ENCODE data around the gene SCAANT1. TPM values are rescaled to one million over a fixed set of nuclear protein-coding genes. Genes with fewer than 3 reads are reported as not detected.
A peak's percentile ranks its signal among the peaks of the same experiment; 100 is the strongest.

The SCAANT1 gene
- total RNA-seq, 2 experiments from 2014 or later, result not detected

GRCh38 chr3:63878394-63879060 is 33.7 kb downstream of the SCAANT1 start:
- H3K36me3 Mint-ChIP-seq (ENCODE audit: low read depth), result peaks cover 21% of the 10 kb centered on the region
- ChIA-PET POLR2A (interaction anchor here (0.8 to 0.9 kb wide), 2 partner anchors 10 to 31 kb away, joined by 3 read pairs; no protein-coding TSS in a partner anchor), CTCF (no interaction called here)
- H3K4me3 Mint-ChIP-seq, result no peak overlapping the region
- no peaks in the 10 kb centered on the region for H3K9me3 Mint-ChIP-seq
- peak overlapping the region; percentile 3 for H3K27ac Mint-ChIP-seq
- H3K27me3 Mint-ChIP-seq, result no peaks in the 10 kb centered on the region
- H3K4me1 Mint-ChIP-seq, result peaks cover 37% of the 10 kb centered on the region
- DNase-seq, result no peak

GRCh38 chr3:63877737-63878393 is 34.3 kb downstream of the SCAANT1 start:
- POLR2A ChIA-PET, result interaction anchor here (0.8 to 0.9 kb wide), 2 partner anchors 10 to 32 kb away, joined by 3 read pairs; no protein-coding TSS in a partner anchor
- no peak for DNase-seq
- Mint-ChIP-seq H3K27me3 (no peaks in the 10 kb centered on the region), H3K4me1 (peaks cover 37% of the 10 kb centered on the region), H3K4me3 (no peak overlapping the region), H3K36me3 (ENCODE audit: low read depth) (peaks cover 21% of the 10 kb centered on the region), H3K27ac (no peak overlapping the region), H3K9me3 (no peaks in the 10 kb centered on the region)
- CTCF ChIA-PET, result no interaction called here

- no peak for DNase-seq
- CTCF ChIA-PET, result no interaction called here
- POLR2A ChIA-PET, result interaction anchor here (1.2 kb wide), 1 partner anchor 12 kb away, joined by 7 read pairs; the partner anchor contains the start of genes ATXN7 and THOC7
- Mint-ChIP-seq H3K4me1 (peaks cover 43% of the 10 kb centered on the region), H3K4me3 (no peak overlapping the region), H3K36me3 (ENCODE audit: low read depth) (peaks cover 19% of the 10 kb centered on the region), H3K9me3 (no peaks in the 10 kb centered on the region), H3K27me3 (no peaks in the 10 kb centered on the region), H3K27ac (no peak overlapping the region)
Observed at GRCh38 chr3:63876260-63876659, 35.9 kb downstream of the SCAANT1 start.

GRCh38 chr3:63875510-63875909 is 36.7 kb downstream of the SCAANT1 start:
- Mint-ChIP-seq H3K4me3 (no peak overlapping the region), H3K27ac (no peak overlapping the region), H3K9me3 (no peaks in the 10 kb centered on the region), H3K27me3 (no peaks in the 10 kb centered on the region), H3K4me1 (peaks cover 42% of the 10 kb centered on the region), H3K36me3 (ENCODE audit: low read depth) (peaks cover 21% of the 10 kb centered on the region)
- CTCF ChIA-PET, result no interaction called here
- POLR2A ChIA-PET, result no interaction called here
- DNase-seq, result no peak

- H3K27me3 Mint-ChIP-seq, result no peaks in the 10 kb centered on the region
- peaks cover 43% of the 10 kb centered on the region for H3K4me1 Mint-ChIP-seq
- H3K4me3 Mint-ChIP-seq, result no peak overlapping the region
- peaks cover 14% of the 10 kb centered on the region for H3K36me3 Mint-ChIP-seq (ENCODE audit: low read depth)
- DNase-seq, result no peak
- no peaks in the 10 kb centered on the region for H3K9me3 Mint-ChIP-seq
- CTCF ChIA-PET, result no interaction called here
- POLR2A ChIA-PET, result no interaction called here
- no peak overlapping the region for H3K27ac Mint-ChIP-seq
Observed at GRCh38 chr3:63874769-63875168, 37.4 kb downstream of the SCAANT1 start.

- ChIA-PET POLR2A (no interaction called here), CTCF (no interaction called here)
- Mint-ChIP-seq H3K4me3 (no peak overlapping the region), H3K27ac (no peak overlapping the region), H3K27me3 (no peaks in the 10 kb centered on the region), H3K9me3 (no peaks in the 10 kb centered on the region), H3K36me3 (ENCODE audit: low read depth) (peaks cover 20% of the 10 kb centered on the region), H3K4me1 (peaks cover 39% of the 10 kb centered on the region)
- DNase-seq, result no peak
Observed at GRCh38 chr3:63872135-63872924, 39.9 kb downstream of the SCAANT1 start.

GRCh38 chr3:63870615-63871005 is 41.6 kb downstream of the SCAANT1 start:
- CTCF ChIA-PET, result no interaction called here
- Mint-ChIP-seq H3K4me3 (no peak overlapping the region), H3K27ac (no peak overlapping the region), H3K36me3 (ENCODE audit: low read depth) (peaks cover 32% of the 10 kb centered on the region), H3K9me3 (no peaks in the 10 kb centered on the region), H3K27me3 (no peaks in the 10 kb centered on the region), H3K4me1 (peaks cover 45% of the 10 kb centered on the region)
- no peak for DNase-seq
- POLR2A ChIA-PET, result interaction anchor here (0.7 to 1.3 kb wide), 4 partner anchors 22 to 42 kb away, joined by 3 to 4 read pairs (median 3); partner anchors contain the start of gene SCAANT1

GRCh38 chr3:63869940-63870614 is 42.1 kb downstream of the SCAANT1 start:
- H3K4me1 Mint-ChIP-seq, result peaks cover 49% of the 10 kb centered on the region
- POLR2A ChIA-PET, result interaction anchor here (1.1 to 1.3 kb wide), 3 partner anchors 40 to 42 kb away, joined by 3 to 4 read pairs (median 3); partner anchors contain the start of gene SCAANT1

GRCh38 chr3:63867225-63867624 is 45.0 kb downstream of the SCAANT1 start:
- H3K4me3 Mint-ChIP-seq, result no peak overlapping the region
- no peak overlapping the region for H3K27ac Mint-ChIP-seq
- ChIA-PET POLR2A (interaction anchor here (1.0 kb wide), 1 partner anchor 16 kb away, joined by 5 read pairs; no protein-coding TSS in a partner anchor), CTCF (no interaction called here)
- H3K36me3 Mint-ChIP-seq (ENCODE audit: low read depth), result peaks cover 50% of the 10 kb centered on the region
- DNase-seq, result no peak
- H3K4me1 Mint-ChIP-seq, result peaks cover 52% of the 10 kb centered on the region
- H3K9me3 Mint-ChIP-seq, result no peaks in the 10 kb centered on the region
- no peaks in the 10 kb centered on the region for H3K27me3 Mint-ChIP-seq

More at GRCh38 chr3:63869940-63870614, 42.1 kb downstream of the SCAANT1 start:
- no peak for DNase-seq
- Mint-ChIP-seq H3K36me3 (ENCODE audit: low read depth) (peaks cover 36% of the 10 kb centered on the region), H3K4me3 (no peak overlapping the region), H3K27me3 (no peaks in the 10 kb centered on the region), H3K27ac (no peak overlapping the region), H3K9me3 (no peaks in the 10 kb centered on the region)
- CTCF ChIA-PET, result no interaction called here

- Mint-ChIP-seq H3K4me3 (peak overlapping the region; percentile 95), H3K27ac (peak overlapping the region; percentile 89), H3K9me3 (no peaks in the 10 kb centered on the region), H3K4me1 (peaks cover 55% of the 10 kb centered on the region), H3K36me3 (ENCODE audit: low read depth) (peaks cover 52% of the 10 kb centered on the region), H3K27me3 (no peaks in the 10 kb centered on the region)
- no peak for DNase-seq
- POLR2A ChIA-PET, result interaction anchor here (1.3 to 2.7 kb wide), 2 partner anchors 46 to 103 kb away, joined by 4 to 25 read pairs; partner anchors contain the start of gene SCAANT1
- CTCF ChIA-PET, result interaction anchor here (2.2 kb wide), 1 partner anchor 158 kb away, joined by 7 read pairs; the partner anchor contains the start of gene PSMD6
Observed at GRCh38 chr3:63864965-63865327, 47.2 kb downstream of the SCAANT1 start.

GRCh38 chr3:63864008-63864964 is 47.9 kb downstream of the SCAANT1 start:
- CTCF ChIA-PET, result interaction anchor here (0.6 to 2.2 kb wide), 3 partner anchors 48 to 159 kb away, joined by 3 to 7 read pairs (median 3); partner anchors contain the start of genes PSMD6 and SCAANT1
- POLR2A ChIA-PET, result interaction anchor here (1.0 to 2.7 kb wide), 5 partner anchors 9 to 115 kb away, joined by 3 to 25 read pairs (median 4); partner anchors contain the start of gene SCAANT1
- peak overlapping the region; percentile 89 for H3K27ac Mint-ChIP-seq
- peak; percentile 55 for DNase-seq
- H3K36me3 Mint-ChIP-seq (ENCODE audit: low read depth), result peaks cover 48% of the 10 kb centered on the region
- H3K9me3 Mint-ChIP-seq, result no peaks in the 10 kb centered on the region
- H3K4me3 Mint-ChIP-seq, result peak overlapping the region; percentile 95
- peaks cover 55% of the 10 kb centered on the region for H3K4me1 Mint-ChIP-seq
- no peaks in the 10 kb centered on the region for H3K27me3 Mint-ChIP-seq

Measured in activated CD4-positive, alpha-beta memory T cell treated with anti-CD3 and anti-CD28 coated beads, Interleukin-2, amount 10 ng/mL, durations not matched to agents 7 days and 5 days (primary cell).